Neural progenitor cell (in vitro differentiated cells): Measurements from ENCODE around the gene PRDM16. TPM values are rescaled to one million over a fixed set of nuclear protein-coding genes. Genes with fewer than 3 reads are reported as not detected.
A peak's percentile ranks its signal among the peaks of the same experiment; 100 is the strongest.

ENCODE experiments used
- DNase-seq: peaks from one replicate; pipeline ENCODE4 v3.0.0-alpha.2; 2016; ENCODE audit warnings: low spot score
- H2AFZ ChIP-seq: fragments of 200-600 bp; sonication (generic); replicated peaks from 2 replicates; pipeline ENCODE4 v1.6.1; 2016; ENCODE audit warnings: antibody characterized with exemption
- H3F3A ChIP-seq: fragments of 200-600 bp; sonication (generic); 2 replicates; pipeline ENCODE4 v1.6.1; 2016; ENCODE audit warnings: antibody characterized with exemption, low read depth
- H3K27ac ChIP-seq: fragments of 200-600 bp; sonication (generic); 2 replicates; pipeline ENCODE4 v1.5.1; 2016; ENCODE audit warnings: mild to moderate bottlenecking
- H3K27me3 ChIP-seq: fragments of 200-600 bp; sonication (generic); 2 replicates; pipeline ENCODE4 v1.6.1; 2016; ENCODE audit warnings: mild to moderate bottlenecking, moderate library complexity
- H3K36me3 ChIP-seq: fragments of 200-600 bp; sonication (generic); 2 replicates; pipeline ENCODE4 v1.5.1; 2016
- H3K4me1 ChIP-seq: fragments of 200-600 bp; sonication (generic); 2 replicates; pipeline ENCODE4 v1.6.1; 2016; ENCODE audit warnings: mixed run types
- H3K4me2 ChIP-seq: fragments of 200-600 bp; sonication (generic); 2 replicates; pipeline ENCODE4 v1.6.1; 2016
- H3K4me3 ChIP-seq: fragments of 200-600 bp; sonication (generic); 2 replicates; pipeline ENCODE4 v1.5.1; 2016
- H3K79me2 ChIP-seq: fragments of 200-600 bp; sonication (generic); 2 replicates; pipeline ENCODE4 v1.6.1; 2016; ENCODE audit warnings: low read depth
- H3K9ac ChIP-seq: fragments of 200-600 bp; sonication (generic); 2 replicates; pipeline ENCODE4 v1.6.1; 2016
- H3K9me3 ChIP-seq: fragments of 200-600 bp; sonication (generic); 2 replicates; pipeline ENCODE4 v1.5.1; 2016; ENCODE audit warnings: low read depth
- H4K20me1 ChIP-seq: fragments of 200-600 bp; sonication (generic); 2 replicates; pipeline ENCODE4 v1.6.1; 2016; ENCODE audit warnings: low read depth
- H3K27ac Mint-ChIP-seq: 3 replicates; pipeline ENCODE4 v1.8.0; 2021; ENCODE audit warnings: mixed read lengths
- H3K27me3 Mint-ChIP-seq: 2 replicates; pipeline ENCODE4 v1.8.0; 2022; ENCODE audit warnings: low read depth, mild to moderate bottlenecking, inconsistent platforms, moderate library complexity, mixed read lengths; ENCODE audit not compliant: insufficient read depth
- H3K36me3 Mint-ChIP-seq: 3 replicates; pipeline ENCODE4 v1.8.0; 2021; ENCODE audit warnings: mixed read lengths
- H3K4me1 Mint-ChIP-seq: 3 replicates; pipeline ENCODE4 v1.8.0; 2021; ENCODE audit warnings: mixed read lengths
- H3K4me3 Mint-ChIP-seq: 3 replicates; pipeline ENCODE4 v1.8.0; 2021; ENCODE audit warnings: mild to moderate bottlenecking, moderate library complexity, mixed read lengths
- H3K9me3 Mint-ChIP-seq: 3 replicates; pipeline ENCODE4 v1.8.0; 2020; ENCODE audit warnings: mixed read lengths
- CTCF ChIP-seq: fragments of 200-600 bp; sonication (generic); IDR thresholded peaks from 2 replicates; pipeline ENCODE4 v1.5.1; 2017; ENCODE audit warnings: antibody characterized with exemption, mild to moderate bottlenecking
- EZH2 ChIP-seq: fragments of 200-600 bp; sonication (generic); IDR thresholded peaks from 2 replicates; pipeline ENCODE4 v1.6.1; 2017; ENCODE audit warnings: antibody characterized with exemption, mild to moderate bottlenecking, moderate library complexity
- EZH2phosphoT487 ChIP-seq: fragments of 200-600 bp; sonication (generic); IDR thresholded peaks from 2 replicates; pipeline ENCODE4 v1.6.1; 2017; ENCODE audit warnings: antibody characterized with exemption
- total RNA-seq: library from RNA; depleted of rRNA; stranded (reverse); fragments of >200 nt; gene quantifications from 2 replicates; pipeline ENCODE4 v1.2.3, GENCODE V29; 2015; ENCODE audit warnings: low replicate concordance

The PRDM16 gene
- total RNA-seq, 1 donor from 2014 or later: 1.9 TPM

GRCh38 chr1:3277623-3278022, 208.6 kb downstream of the PRDM16 start:
- Histone ChIP-seq H4K20me1 (no peaks in the 10 kb centered on the region), H3K27ac (no peak overlapping the region), H3K36me3 (no peaks in the 10 kb centered on the region), H3F3A (no peaks in the 10 kb centered on the region), H3K4me2 (no peak overlapping the region), H3K9ac (no peak overlapping the region), H3K9me3 (no peaks in the 10 kb centered on the region), H3K79me2 (no peaks in the 10 kb centered on the region), H3K27me3 (no peaks in the 10 kb centered on the region), H3K4me3 (no peak overlapping the region), H2AFZ (no peak overlapping the region), H3K4me1 (peaks cover 4% of the 10 kb centered on the region)
- peaks cover 7% of the 10 kb centered on the region for H3K27me3 Mint-ChIP-seq
- TF ChIP-seq EZH2 (no peak), EZH2phosphoT487 (no peak)
- H3K36me3 Mint-ChIP-seq: no peaks in the 10 kb centered on the region
- no peak overlapping the region for H3K4me3 Mint-ChIP-seq
- H3K4me1 Mint-ChIP-seq: peaks cover 31% of the 10 kb centered on the region
- H3K27ac Mint-ChIP-seq: peak overlapping the region; percentile 60
- no peaks in the 10 kb centered on the region for H3K9me3 Mint-ChIP-seq
- DNase-seq: no peak

GRCh38 chr1:3278416-3279181, 209.6 kb downstream of the PRDM16 start:
- peaks cover 8% of the 10 kb centered on the region for H3K27me3 Mint-ChIP-seq
- no peaks in the 10 kb centered on the region for H3F3A ChIP-seq
- no peaks in the 10 kb centered on the region for H3K79me2 ChIP-seq
- no peaks in the 10 kb centered on the region for H4K20me1 ChIP-seq
- H3K4me1 ChIP-seq: peaks cover 4% of the 10 kb centered on the region
- H3K9ac ChIP-seq: no peak overlapping the region
- H2AFZ ChIP-seq: no peak overlapping the region
- TF ChIP-seq EZH2phosphoT487: no peak
- no peak for TF ChIP-seq CTCF
- H3K36me3 ChIP-seq: no peaks in the 10 kb centered on the region
- H3K9me3 ChIP-seq: no peaks in the 10 kb centered on the region
- no peaks in the 10 kb centered on the region for H3K27me3 ChIP-seq
- H3K27ac ChIP-seq: no peak overlapping the region
- no peak overlapping the region for H3K4me2 ChIP-seq
- no peak overlapping the region for H3K4me3 Mint-ChIP-seq
- peaks cover 30% of the 10 kb centered on the region for H3K4me1 Mint-ChIP-seq
- H3K27ac Mint-ChIP-seq: no peak overlapping the region
- no peak for DNase-seq
- no peak overlapping the region for H3K4me3 ChIP-seq
- no peaks in the 10 kb centered on the region for H3K36me3 Mint-ChIP-seq
- no peaks in the 10 kb centered on the region for H3K9me3 Mint-ChIP-seq

- no peak for DNase-seq
- H3F3A ChIP-seq: no peaks in the 10 kb centered on the region
- no peaks in the 10 kb centered on the region for H4K20me1 ChIP-seq
- Mint-ChIP-seq H3K9me3 (no peaks in the 10 kb centered on the region), H3K27ac (no peak overlapping the region), H3K36me3 (no peaks in the 10 kb centered on the region), H3K4me1 (peaks cover 30% of the 10 kb centered on the region), H3K4me3 (no peak overlapping the region), H3K27me3 (peaks cover 8% of the 10 kb centered on the region)
- peaks cover 4% of the 10 kb centered on the region for H3K4me1 ChIP-seq
- no peaks in the 10 kb centered on the region for H3K27me3 ChIP-seq
- H3K36me3 ChIP-seq: no peaks in the 10 kb centered on the region
- H3K27ac ChIP-seq: no peak overlapping the region
- no peak overlapping the region for H3K4me2 ChIP-seq
- TF ChIP-seq EZH2 (no peak), EZH2phosphoT487 (no peak), CTCF (no peak)
- H3K9ac ChIP-seq: no peak overlapping the region
- no peak overlapping the region for H3K4me3 ChIP-seq
- H3K79me2 ChIP-seq: no peaks in the 10 kb centered on the region
- no peak overlapping the region for H2AFZ ChIP-seq
- H3K9me3 ChIP-seq: no peaks in the 10 kb centered on the region
Observed at GRCh38 chr1:3279182-3279470, 210.1 kb downstream of the PRDM16 start.

GRCh38 chr1:3281735-3282134, 212.7 kb downstream of the PRDM16 start:
- H3K27ac Mint-ChIP-seq: peak overlapping the region; percentile 29
- no peak overlapping the region for H2AFZ ChIP-seq
- H4K20me1 ChIP-seq: no peaks in the 10 kb centered on the region
- H3K27ac ChIP-seq: no peak overlapping the region
- H3K27me3 ChIP-seq: no peaks in the 10 kb centered on the region
- no peak overlapping the region for H3K9ac ChIP-seq
- H3K4me2 ChIP-seq: no peak overlapping the region
- TF ChIP-seq CTCF (no peak), EZH2 (no peak), EZH2phosphoT487 (no peak)
- H3K4me3 Mint-ChIP-seq: no peak overlapping the region
- H3K4me3 ChIP-seq: no peak overlapping the region
- no peaks in the 10 kb centered on the region for H3K36me3 Mint-ChIP-seq
- H3K79me2 ChIP-seq: no peaks in the 10 kb centered on the region
- peaks cover 16% of the 10 kb centered on the region for H3K27me3 Mint-ChIP-seq
- no peaks in the 10 kb centered on the region for H3K9me3 ChIP-seq
- DNase-seq: no peak
- no peaks in the 10 kb centered on the region for H3K36me3 ChIP-seq
- peaks cover 27% of the 10 kb centered on the region for H3K4me1 Mint-ChIP-seq
- H3F3A ChIP-seq: no peaks in the 10 kb centered on the region
- H3K4me1 ChIP-seq: peaks cover 4% of the 10 kb centered on the region
- H3K9me3 Mint-ChIP-seq: no peaks in the 10 kb centered on the region
